CD4-positive, alpha-beta T cell (primary cell): ENCODE results near the gene IL1F10. TPM values are rescaled to one million over a fixed set of nuclear protein-coding genes. Genes with fewer than 3 reads are reported as not detected.
"Not testable (repeated sequence)": the region's sequence is repeated elsewhere in the genome, so short reads cannot be mapped to it uniquely, and the experiment has no call there.

Experiments used
- ATAC-seq: fragments of 200-7000 bp; cut with Tn5 transposase; one replicate; pipeline ENCODE4 v1.10.0; 2022; ENCODE audit warnings: mild to moderate bottlenecking; ENCODE audit not compliant: poor library complexity
- CTCF ChIA-PET: fragments of 350-600 bp; sonication (Branson Sonifier 250); formaldehyde crosslinking; loops from one replicate; lab custom pipeline; 2021; ENCODE audit warnings: antibody characterized with exemption, inconsistent platforms; lab: Charles Lee
- POLR2A ChIA-PET: fragments of 350-600 bp; sonication (Branson Sonifier 250); formaldehyde crosslinking; loops from one replicate; lab custom pipeline; 2021; ENCODE audit warnings: antibody characterized with exemption, inconsistent platforms; lab: Charles Lee
- DNase-seq, 14 experiments: peaks; one replicate each; pipeline ENCODE4 v3.0.0-alpha.2; 2013 to 2020; ENCODE audit warnings: mixed read lengths in 2 of 14
- H3K27ac ChIP-seq, 2 donors: one replicate each; pipeline versions ENCODE4 v1.5.1 to v1.7.0; 2013; ENCODE audit warnings: low read length in 2 of 2, low read depth in 1 of 2, mild to moderate bottlenecking in 1 of 2
- H3K27me3 ChIP-seq, 2 experiments: 1 replicate in 1 of 2; 2 replicates in 1 of 2; pipeline versions ENCODE4 v1.6.1 to v1.7.0; 2013; ENCODE audit warnings: low read length in 2 of 2, control low read depth in 1 of 2, mild to moderate bottlenecking in 1 of 2, moderate library complexity in 1 of 2; ENCODE audit not compliant: insufficient read depth in 2 of 2, control insufficient read depth in 1 of 2
- H3K36me3 ChIP-seq: one replicate; pipeline ENCODE4 v1.6.1; 2013; ENCODE audit warnings: low read length, control low read depth; ENCODE audit not compliant: insufficient read depth
- H3K4me1 ChIP-seq: one replicate; pipeline ENCODE4 v1.6.1; 2013; ENCODE audit warnings: low read length, control low read depth; ENCODE audit not compliant: insufficient read depth
- H3K4me3 ChIP-seq: one replicate; pipeline ENCODE4 v1.5.1; 2013; ENCODE audit warnings: mild to moderate bottlenecking, low read length, moderate library complexity
- H3K9me3 ChIP-seq, 2 experiments: 1 replicate in 1 of 2; 2 replicates in 1 of 2; pipeline versions ENCODE4 v1.6.1 to v1.7.0; 2013; ENCODE audit warnings: low read length in 2 of 2, mild to moderate bottlenecking in 2 of 2, control low read depth in 1 of 2, moderate library complexity in 1 of 2; ENCODE audit not compliant: control insufficient read depth in 1 of 2, insufficient read depth in 1 of 2
- H3K27ac Mint-ChIP-seq: one replicate; pipeline ENCODE4 v1.8.0; 2020; ENCODE audit warnings: mixed read lengths
- H3K27me3 Mint-ChIP-seq: one replicate; pipeline ENCODE4 v1.8.0; 2021; ENCODE audit warnings: mixed read lengths
- H3K36me3 Mint-ChIP-seq: one replicate; pipeline ENCODE4 v1.8.0; 2021; ENCODE audit warnings: low read depth, mixed read lengths
- H3K4me1 Mint-ChIP-seq: one replicate; pipeline ENCODE4 v1.8.0; 2021; ENCODE audit warnings: low read depth, mixed read lengths
- H3K4me3 Mint-ChIP-seq: one replicate; pipeline ENCODE4 v1.8.0; 2020; ENCODE audit warnings: mild to moderate bottlenecking, mixed read lengths
- H3K9me3 Mint-ChIP-seq: one replicate; pipeline ENCODE4 v1.8.0; 2020; ENCODE audit warnings: mixed read lengths
- CTCF ChIP-seq: fragments of 200-600 bp; IDR thresholded peaks from one replicate; pipeline ENCODE4 v1.8.0; 2022; ENCODE audit warnings: antibody characterized with exemption, mild to moderate bottlenecking
- intact Hi-C, 2 experiments: fragments of 100-400 bp; cut with DNase I in 1 of 2; cut with micrococcal nuclease in 1 of 2; formaldehyde crosslinking; loops; one replicate each; pipeline versions ENCODE4 v1.15.1 to v1.9.0; 2023 to 2025; cut with DNase I, micrococcal nuclease
- total RNA-seq, 174 experiments: library from RNA in 2 of 174; stranded (reverse) in 2 of 174; gene quantifications; one replicate each; pipeline ENCODE4 v1.2.3 and lab custom pipeline; 2021 to 2026

Gene IL1F10
- total RNA-seq, 2 experiments from 2014 or later, result not detected

GRCh38 chr2:113091231-113091896 lies 23.6 kb downstream of the IL1F10 start:
- no peaks in the 10 kb centered on the region for H3K4me1 ChIP-seq
- H3K4me1 Mint-ChIP-seq, result no peaks in the 10 kb centered on the region
- no peak overlapping the region for H3K27ac Mint-ChIP-seq
- no peak overlapping the region for H3K4me3 ChIP-seq
- H3K27ac ChIP-seq, result no peak overlapping the region
- H3K9me3 ChIP-seq, result peaks cover 5 to 6% of the 10 kb centered on the region in 2 experiments
- peaks cover 0 to 2% of the 10 kb centered on the region in 2 experiments for H3K27me3 ChIP-seq
- peaks cover 3% of the 10 kb centered on the region for H3K9me3 Mint-ChIP-seq
- DNase-seq (no peak), ATAC-seq (no peak)
- no peak overlapping the region for H3K4me3 Mint-ChIP-seq
- ChIA-PET POLR2A (no interaction called here), CTCF (no interaction called here)
- no peaks in the 10 kb centered on the region for H3K36me3 Mint-ChIP-seq
- no peaks in the 10 kb centered on the region for H3K27me3 Mint-ChIP-seq
- intact Hi-C loops, result no loop called here
- no peaks in the 10 kb centered on the region for H3K36me3 ChIP-seq
- no peak for TF ChIP-seq CTCF

GRCh38 chr2:113092864-113093612 lies 25.3 kb downstream of the IL1F10 start:
- peaks cover 7% of the 10 kb centered on the region for H3K9me3 Mint-ChIP-seq
- H3K27me3 Mint-ChIP-seq, result no peaks in the 10 kb centered on the region
- no peak for TF ChIP-seq CTCF
- H3K4me1 Mint-ChIP-seq, result peaks cover 5% of the 10 kb centered on the region
- no peak for DNase-seq
- no peak for ATAC-seq
- intact Hi-C loops, result no loop called here
- no peak overlapping the region for H3K27ac ChIP-seq
- POLR2A ChIA-PET, result no interaction called here
- peaks cover 0 to 4% of the 10 kb centered on the region in 2 experiments for H3K9me3 ChIP-seq
- no peak overlapping the region for H3K4me3 ChIP-seq
- peaks cover under 1% of the 10 kb centered on the region for H3K4me1 ChIP-seq
- no peak overlapping the region for H3K27ac Mint-ChIP-seq
- H3K4me3 Mint-ChIP-seq, result no peak overlapping the region
- no peaks in the 10 kb centered on the region for H3K27me3 ChIP-seq
- CTCF ChIA-PET, result no interaction called here
- H3K36me3 ChIP-seq, result no peaks in the 10 kb centered on the region
- no peaks in the 10 kb centered on the region for H3K36me3 Mint-ChIP-seq

GRCh38 chr2:113093613-113093977 lies 25.8 kb downstream of the IL1F10 start:
- no peak for TF ChIP-seq CTCF
- Mint-ChIP-seq H3K9me3 (peaks cover 7% of the 10 kb centered on the region), H3K4me1 (peaks cover 10% of the 10 kb centered on the region), H3K27ac (no peak overlapping the region), H3K27me3 (no peaks in the 10 kb centered on the region), H3K4me3 (no peak overlapping the region), H3K36me3 (no peaks in the 10 kb centered on the region)
- DNase-seq (no peak), ATAC-seq (no peak)
- no peaks in the 10 kb centered on the region for H3K36me3 ChIP-seq
- intact Hi-C loops, result no loop called here
- H3K4me1 ChIP-seq, result peaks cover 6% of the 10 kb centered on the region
- POLR2A ChIA-PET, result no interaction called here
- no peak overlapping the region for H3K4me3 ChIP-seq
- peaks cover 0 to 4% of the 10 kb centered on the region in 2 experiments for H3K9me3 ChIP-seq
- CTCF ChIA-PET, result no interaction called here
- no peak overlapping the region for H3K27ac ChIP-seq
- H3K27me3 ChIP-seq, result no peaks in the 10 kb centered on the region

- H3K4me3 Mint-ChIP-seq, H3K27me3 Mint-ChIP-seq, intact Hi-C loops, H3K27ac ChIP-seq, CTCF ChIA-PET, POLR2A ChIA-PET, ATAC-seq, H3K4me3 ChIP-seq, DNase-seq, H3K27ac Mint-ChIP-seq, H3K36me3 ChIP-seq, H3K36me3 Mint-ChIP-seq, H3K4me1 Mint-ChIP-seq, H3K27me3 ChIP-seq, H3K9me3 Mint-ChIP-seq, H3K9me3 ChIP-seq, H3K4me1 ChIP-seq: not testable (repeated sequence)
These were observed 28.5 kb downstream of the IL1F10 start for GRCh38 chr2:113096306-113096705.
